ENCODE measurements around the gene C17orf78.

Gene C17orf78

DNA sequence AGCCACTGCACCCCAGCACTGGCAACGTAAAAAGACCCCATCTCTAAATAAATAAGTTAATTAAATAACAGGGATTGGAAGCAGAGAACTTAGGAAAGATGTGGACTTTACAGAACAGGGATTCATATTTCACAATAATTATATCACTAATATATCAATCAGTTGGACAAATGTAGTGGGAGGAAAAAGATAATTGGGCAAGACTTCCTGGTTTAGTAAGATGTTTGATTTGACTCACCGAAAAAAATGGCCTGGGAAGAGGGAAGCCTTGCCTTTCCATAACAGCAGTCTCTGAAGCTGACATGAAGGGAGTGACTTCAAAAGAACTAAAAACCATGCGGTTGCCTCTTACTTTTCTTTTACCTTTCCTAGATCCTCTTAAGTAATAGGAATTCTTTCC is 15.2 kb upstream of the C17orf78 start:
- peak overlapping the region in 1 of 3 experiments; percentile 52 for H3K27ac Mint-ChIP-seq
- H3K9me3 Mint-ChIP-seq: no peaks in the 10 kb centered on the region
- peaks cover 3% of the 10 kb centered on the region for H3K36me3 Mint-ChIP-seq (ENCODE audit: low read depth)
- peak overlapping the region; percentile 29 to 57 (median 55) for H3K4me3 Mint-ChIP-seq
- H3K27me3 Mint-ChIP-seq (ENCODE audit: low read depth): no peaks in the 10 kb centered on the region
- H3K4me1 Mint-ChIP-seq: peaks cover 24% of the 10 kb centered on the region
- TF ChIP-seq, protein P1, sequence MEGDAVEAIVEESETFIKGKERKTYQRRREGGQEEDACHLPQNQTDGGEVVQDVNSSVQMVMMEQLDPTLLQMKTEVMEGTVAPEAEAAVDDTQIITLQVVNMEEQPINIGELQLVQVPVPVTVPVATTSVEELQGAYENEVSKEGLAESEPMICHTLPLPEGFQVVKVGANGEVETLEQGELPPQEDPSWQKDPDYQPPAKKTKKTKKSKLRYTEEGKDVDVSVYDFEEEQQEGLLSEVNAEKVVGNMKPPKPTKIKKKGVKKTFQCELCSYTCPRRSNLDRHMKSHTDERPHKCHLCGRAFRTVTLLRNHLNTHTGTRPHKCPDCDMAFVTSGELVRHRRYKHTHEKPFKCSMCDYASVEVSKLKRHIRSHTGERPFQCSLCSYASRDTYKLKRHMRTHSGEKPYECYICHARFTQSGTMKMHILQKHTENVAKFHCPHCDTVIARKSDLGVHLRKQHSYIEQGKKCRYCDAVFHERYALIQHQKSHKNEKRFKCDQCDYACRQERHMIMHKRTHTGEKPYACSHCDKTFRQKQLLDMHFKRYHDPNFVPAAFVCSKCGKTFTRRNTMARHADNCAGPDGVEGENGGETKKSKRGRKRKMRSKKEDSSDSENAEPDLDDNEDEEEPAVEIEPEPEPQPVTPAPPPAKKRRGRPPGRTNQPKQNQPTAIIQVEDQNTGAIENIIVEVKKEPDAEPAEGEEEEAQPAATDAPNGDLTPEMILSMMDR (IDR thresholded peaks at IDR 0.05; ENCODE audit: unreplicated experiment in 3 of 3): no peak

GRCh38 chr17:37361543-37361942 is 14.2 kb upstream of the C17orf78 start:
- TF ChIP-seq, protein P1 (IDR thresholded peaks at IDR 0.05; ENCODE audit: unreplicated experiment in 3 of 3): no peak
- Mint-ChIP-seq H3K27ac (peak overlapping the region in 1 of 3 experiments; percentile 4), H3K36me3 (ENCODE audit: low read depth) (peaks cover 3% of the 10 kb centered on the region), H3K4me1 (peaks cover 24% of the 10 kb centered on the region), H3K4me3 (peak overlapping the region; percentile 40 to 57 (median 55)), H3K9me3 (no peaks in the 10 kb centered on the region), H3K27me3 (ENCODE audit: low read depth) (no peaks in the 10 kb centered on the region)

GRCh38 chr17:37365589-37365988 is 10.2 kb upstream of the C17orf78 start:
- Mint-ChIP-seq H3K27me3 (ENCODE audit: low read depth) (no peaks in the 10 kb centered on the region), H3K4me3 (no peak overlapping the region), H3K9me3 (no peaks in the 10 kb centered on the region), H3K27ac (no peak overlapping the region), H3K4me1 (no peaks in the 10 kb centered on the region), H3K36me3 (ENCODE audit: low read depth) (no peaks in the 10 kb centered on the region)
- TF ChIP-seq, protein P1 (IDR thresholded peaks at IDR 0.05; ENCODE audit: unreplicated experiment in 3 of 3): no peak

DNA sequence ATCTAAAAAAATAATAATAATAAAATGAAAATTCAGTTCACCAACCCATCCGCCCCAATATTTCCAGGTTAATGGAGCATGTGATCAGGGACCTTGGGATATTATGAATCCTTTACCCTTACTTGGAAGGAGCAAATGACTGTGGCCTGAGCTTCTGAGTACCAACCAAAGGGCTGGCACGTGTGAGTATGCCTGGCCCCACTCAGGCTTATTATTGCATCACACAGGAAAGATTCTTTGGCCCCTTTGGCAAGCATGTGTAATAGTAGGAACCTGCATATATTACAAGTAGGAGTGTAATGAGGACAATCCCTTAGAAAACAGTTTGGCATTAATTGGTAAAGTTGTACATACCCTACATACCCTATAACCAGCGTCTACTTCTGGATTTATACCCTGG is 7.2 kb upstream of the C17orf78 start:
- Mint-ChIP-seq H3K27me3 (ENCODE audit: low read depth) (no peaks in the 10 kb centered on the region), H3K36me3 (ENCODE audit: low read depth) (no peaks in the 10 kb centered on the region), H3K9me3 (no peaks in the 10 kb centered on the region), H3K4me3 (no peak overlapping the region), H3K4me1 (no peaks in the 10 kb centered on the region), H3K27ac (no peak overlapping the region)
- TF ChIP-seq, protein P1 (IDR thresholded peaks at IDR 0.05; ENCODE audit: unreplicated experiment in 3 of 3): no peak

- Mint-ChIP-seq H3K36me3 (ENCODE audit: low read depth) (no peaks in the 10 kb centered on the region), H3K27me3 (ENCODE audit: low read depth) (no peaks in the 10 kb centered on the region), H3K27ac (no peak overlapping the region), H3K9me3 (no peaks in the 10 kb centered on the region), H3K4me1 (no peaks in the 10 kb centered on the region), H3K4me3 (no peak overlapping the region)
- TF ChIP-seq, protein P1 (IDR thresholded peaks at IDR 0.05; ENCODE audit: unreplicated experiment in 3 of 3): peak; percentile 95 to 97 (median 97)
Observed at GRCh38 chr17:37373530-37374159, 2.1 kb upstream of the C17orf78 start.

DNA sequence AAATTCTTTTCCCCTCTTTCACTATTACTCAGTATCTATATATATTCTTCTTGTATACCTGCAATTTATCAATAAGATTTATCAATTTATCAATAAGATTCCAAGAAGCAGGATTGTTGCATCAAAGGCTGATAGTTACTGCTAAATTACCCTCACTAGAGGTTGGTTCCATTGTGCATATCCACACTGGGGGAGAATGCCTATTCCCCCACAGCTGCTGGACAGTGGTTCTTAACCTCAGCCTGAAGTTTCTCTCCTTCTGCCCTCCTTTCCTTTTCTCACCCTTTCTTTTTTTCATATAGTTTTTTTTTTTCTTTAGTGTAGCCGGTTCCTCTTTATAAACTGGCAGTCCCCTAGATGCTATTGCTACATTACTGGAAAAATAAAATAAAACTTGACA is 6.3 kb downstream of the C17orf78 start:
- Mint-ChIP-seq H3K4me3 (no peak overlapping the region), H3K27ac (no peak overlapping the region), H3K9me3 (no peaks in the 10 kb centered on the region), H3K36me3 (ENCODE audit: low read depth) (peaks cover 5% of the 10 kb centered on the region), H3K4me1 (no peaks in the 10 kb centered on the region), H3K27me3 (ENCODE audit: low read depth) (no peaks in the 10 kb centered on the region)
- TF ChIP-seq, protein P1 (IDR thresholded peaks at IDR 0.05; ENCODE audit: unreplicated experiment in 3 of 3): no peak
